Tibial nerve (tissue), 4 donors: Measurements from ENCODE around the gene PALB2.

Experiments used
- EP300 ChIP-seq, 2 donors: sonication (generic); formaldehyde crosslinking; IDR thresholded peaks; one replicate each; pipeline ENCODE4 v1.6.1; 2017; ENCODE audit warnings: antibody characterized with exemption in 2 of 2, mild to moderate bottlenecking in 1 of 2
- POLR2A ChIP-seq, 2 donors: fragments of 450-650 bp; IDR thresholded peaks; one replicate each; pipeline ENCODE4 v1.6.1; 2017; ENCODE audit warnings: antibody characterized with exemption in 2 of 2, mild to moderate bottlenecking in 2 of 2, moderate library complexity in 2 of 2
- TF ChIP-seq, protein P1 (sequence below), 5 experiments: fragments of 200-600 bp in 3 of 5; fragments of 450-650 bp in 2 of 5; sonication (generic) in 3 of 5; IDR thresholded peaks; one replicate each; pipeline ENCODE4 v1.5.1; 2016 to 2019; ENCODE audit warnings: antibody characterized with exemption in 5 of 5, mild to moderate bottlenecking in 3 of 5, moderate library complexity in 2 of 5

- TF ChIP-seq, protein P1, sequence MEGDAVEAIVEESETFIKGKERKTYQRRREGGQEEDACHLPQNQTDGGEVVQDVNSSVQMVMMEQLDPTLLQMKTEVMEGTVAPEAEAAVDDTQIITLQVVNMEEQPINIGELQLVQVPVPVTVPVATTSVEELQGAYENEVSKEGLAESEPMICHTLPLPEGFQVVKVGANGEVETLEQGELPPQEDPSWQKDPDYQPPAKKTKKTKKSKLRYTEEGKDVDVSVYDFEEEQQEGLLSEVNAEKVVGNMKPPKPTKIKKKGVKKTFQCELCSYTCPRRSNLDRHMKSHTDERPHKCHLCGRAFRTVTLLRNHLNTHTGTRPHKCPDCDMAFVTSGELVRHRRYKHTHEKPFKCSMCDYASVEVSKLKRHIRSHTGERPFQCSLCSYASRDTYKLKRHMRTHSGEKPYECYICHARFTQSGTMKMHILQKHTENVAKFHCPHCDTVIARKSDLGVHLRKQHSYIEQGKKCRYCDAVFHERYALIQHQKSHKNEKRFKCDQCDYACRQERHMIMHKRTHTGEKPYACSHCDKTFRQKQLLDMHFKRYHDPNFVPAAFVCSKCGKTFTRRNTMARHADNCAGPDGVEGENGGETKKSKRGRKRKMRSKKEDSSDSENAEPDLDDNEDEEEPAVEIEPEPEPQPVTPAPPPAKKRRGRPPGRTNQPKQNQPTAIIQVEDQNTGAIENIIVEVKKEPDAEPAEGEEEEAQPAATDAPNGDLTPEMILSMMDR (IDR thresholded peaks at IDR 0.05), result no peak
- TF ChIP-seq POLR2A (IDR thresholded peaks at IDR 0.05) (no peak), EP300 (IDR thresholded peaks at IDR 0.05) (no peak)
These were observed 70.0 kb downstream of the PALB2 start for GRCh38 chr16:23570992-23571632.
